Esophagus (tissue), 2 donors: ENCODE results near the gene FBN3. TPM values are rescaled to one million over a fixed set of nuclear protein-coding genes. Genes with fewer than 3 reads are reported as not detected.

ENCODE experiments used
- H3K27ac ChIP-seq, 2 donors: one replicate each; pipeline ENCODE4 v1.5.1; 2013; ENCODE audit warnings: low read depth in 2 of 2, mild to moderate bottlenecking in 2 of 2, inconsistent platforms in 1 of 2, low read length in 1 of 2, moderate library complexity in 1 of 2
- H3K27me3 ChIP-seq, 2 donors: one replicate each; pipeline ENCODE4 v1.6.1; 2013; ENCODE audit warnings: low read length in 2 of 2, control low read depth in 1 of 2, mild to moderate bottlenecking in 1 of 2; ENCODE audit not compliant: insufficient read depth in 2 of 2, control insufficient read depth in 1 of 2
- H3K36me3 ChIP-seq, 2 donors: one replicate each; pipeline ENCODE4 v1.6.1; 2013; ENCODE audit warnings: low read length in 1 of 2; ENCODE audit not compliant: control insufficient read depth in 2 of 2, insufficient read depth in 2 of 2
- H3K4me1 ChIP-seq, 2 donors: one replicate each; pipeline ENCODE4 v1.6.1; 2013; ENCODE audit warnings: low read length in 1 of 2; ENCODE audit not compliant: control insufficient read depth in 2 of 2, insufficient read depth in 2 of 2
- H3K4me3 ChIP-seq, 2 donors: one replicate each; pipeline ENCODE4 v1.5.1; 2013; ENCODE audit warnings: low read length in 2 of 2, mild to moderate bottlenecking in 2 of 2, low read depth in 1 of 2, moderate library complexity in 1 of 2
- H3K9me3 ChIP-seq, 2 donors: one replicate each; pipeline ENCODE4 v1.6.1; 2013; ENCODE audit warnings: mild to moderate bottlenecking in 2 of 2, low read depth in 1 of 2, low read length in 1 of 2, moderate library complexity in 1 of 2; ENCODE audit not compliant: control insufficient read depth in 2 of 2, insufficient read depth in 1 of 2
- WGBS, 2 donors: extraction: QIAGEN DNeasy Blood & Tissue Kit; methylation state at CpG; one replicate each; pipeline ENCODE4 v1.1.7; 2013; 5-methylcytosine and 5-hydroxymethylcytosine counted together
- polyA plus RNA-seq, 2 donors: library from polyadenylated mRNA; stranded (reverse); fragments of 200-250 nt; gene quantifications; one replicate each; pipeline ENCODE4 v1.2.3, GENCODE V29; 2013
- donor health status: healthy with polysubstance abuse.
- donor health status: Bipolar disorder and iron deficiency.

Gene FBN3
- polyA plus RNA-seq, 2 donors: under 0.01 to 0.02 TPM

GRCh38 chr19:8097198-8097597, 52.2 kb downstream of the FBN3 start:
- H3K27me3 ChIP-seq: no peaks in the 10 kb centered on the region
- no peaks in the 10 kb centered on the region for H3K36me3 ChIP-seq
- no peaks in the 10 kb centered on the region for H3K4me1 ChIP-seq
- 90 to 91% methylated on average over 10 of the region's 10 CpGs for WGBS, 2 donors
- no peak overlapping the region for H3K27ac ChIP-seq
- no peak overlapping the region for H3K4me3 ChIP-seq
- H3K9me3 ChIP-seq: peaks cover 21 to 25% of the 10 kb centered on the region in 2 donors

GRCh38 chr19:8096071-8096470, 53.3 kb downstream of the FBN3 start:
- H3K9me3 ChIP-seq: peaks cover 21 to 25% of the 10 kb centered on the region in 2 donors
- H3K36me3 ChIP-seq: no peaks in the 10 kb centered on the region
- H3K27me3 ChIP-seq: no peaks in the 10 kb centered on the region
- no peak overlapping the region for H3K27ac ChIP-seq
- H3K4me3 ChIP-seq: no peak overlapping the region
- H3K4me1 ChIP-seq: no peaks in the 10 kb centered on the region
- WGBS, 2 donors: 95 to 96% methylated on average over 3 of the region's 3 CpGs

GRCh38 chr19:8095354-8095886, 54.0 kb downstream of the FBN3 start:
- H3K4me3 ChIP-seq: no peak overlapping the region
- H3K9me3 ChIP-seq: peaks cover 21 to 25% of the 10 kb centered on the region in 2 donors
- no peaks in the 10 kb centered on the region for H3K36me3 ChIP-seq
- no peaks in the 10 kb centered on the region for H3K27me3 ChIP-seq
- no peaks in the 10 kb centered on the region for H3K4me1 ChIP-seq
- H3K27ac ChIP-seq: no peak overlapping the region
- 66 to 81% methylated on average over 2 of the region's 2 CpGs for WGBS, 2 donors

GRCh38 chr19:8094336-8094735, 55.1 kb downstream of the FBN3 start:
- Histone ChIP-seq H3K27me3 (no peaks in the 10 kb centered on the region), H3K4me3 (no peak overlapping the region), H3K4me1 (no peaks in the 10 kb centered on the region), H3K9me3 (peaks cover 21 to 29% of the 10 kb centered on the region in 2 donors), H3K36me3 (no peaks in the 10 kb centered on the region), H3K27ac (no peak overlapping the region)
- WGBS, 2 donors: 83 to 84% methylated on average over 6 of the region's 6 CpGs

- H3K4me1 ChIP-seq: no peaks in the 10 kb centered on the region
- WGBS, 2 donors: 88 to 100% methylated on average over 2 of the region's 2 CpGs
- no peak overlapping the region for H3K4me3 ChIP-seq
- H3K27me3 ChIP-seq: no peaks in the 10 kb centered on the region
- no peak overlapping the region for H3K27ac ChIP-seq
- no peaks in the 10 kb centered on the region for H3K36me3 ChIP-seq
- H3K9me3 ChIP-seq: peaks cover 21 to 29% of the 10 kb centered on the region in 2 donors
Observed at GRCh38 chr19:8093740-8094139, 55.7 kb downstream of the FBN3 start.

GRCh38 chr19:8090950-8091349, 58.4 kb downstream of the FBN3 start:
- Histone ChIP-seq H3K27ac (no peak overlapping the region), H3K36me3 (no peaks in the 10 kb centered on the region), H3K27me3 (no peaks in the 10 kb centered on the region), H3K4me1 (peaks cover 0 to 3% of the 10 kb centered on the region in 2 donors), H3K9me3 (peaks cover 9 to 19% of the 10 kb centered on the region in 2 donors), H3K4me3 (no peak overlapping the region)
- WGBS, 2 donors: 90 to 93% methylated on average over 2 of the region's 2 CpGs

GRCh38 chr19:8089664-8090601, 59.5 kb downstream of the FBN3 start:
- Histone ChIP-seq H3K27ac (no peak overlapping the region), H3K4me1 (peaks cover 0 to 3% of the 10 kb centered on the region in 2 donors), H3K9me3 (peaks cover 4 to 12% of the 10 kb centered on the region in 2 donors), H3K4me3 (no peak overlapping the region), H3K27me3 (no peaks in the 10 kb centered on the region), H3K36me3 (no peaks in the 10 kb centered on the region)
- 79 to 82% methylated on average over 18 of the region's 19 CpGs for WGBS, 2 donors

- Histone ChIP-seq H3K4me3 (no peak overlapping the region), H3K36me3 (no peaks in the 10 kb centered on the region), H3K27me3 (no peaks in the 10 kb centered on the region), H3K4me1 (peaks cover 0 to 3% of the 10 kb centered on the region in 2 donors), H3K27ac (no peak overlapping the region), H3K9me3 (peaks cover 0 to 7% of the 10 kb centered on the region in 2 donors)
- 81 to 83% methylated on average over 8 of the region's 8 CpGs for WGBS, 2 donors
Observed at GRCh38 chr19:8088752-8089663, 60.4 kb downstream of the FBN3 start.

- peaks cover 0 to 7% of the 10 kb centered on the region in 2 donors for H3K9me3 ChIP-seq
- peaks cover 0 to 3% of the 10 kb centered on the region in 2 donors for H3K4me1 ChIP-seq
- H3K36me3 ChIP-seq: no peaks in the 10 kb centered on the region
- no peak overlapping the region for H3K27ac ChIP-seq
- WGBS, 2 donors: 95% methylated on average over 13 to 15 of the region's 15 CpGs
- H3K27me3 ChIP-seq: no peaks in the 10 kb centered on the region
- H3K4me3 ChIP-seq: no peak overlapping the region
Observed at GRCh38 chr19:8087876-8088275, 61.5 kb downstream of the FBN3 start.
